NOMO-1 treated with dmso at 0.1 percent for 144 hours (cell line): ENCODE measurements around the gene EMP2.

Source experiments
- DNase-seq: peaks from one replicate; lab custom pipeline; 2025; ENCODE audit not compliant: unreplicated experiment; lab: John Stamatoyannopoulos, UW

Gene EMP2

GRCh38 chr16:10610499-10611184 lies 30.2 kb upstream of the EMP2 start:
- DNase-seq, result no peak

- DNase-seq, result no peak
Observed at GRCh38 chr16:10609402-10609774, 29.0 kb upstream of the EMP2 start.

GRCh38 chr16:10608687-10609401 lies 28.4 kb upstream of the EMP2 start:
- no peak for DNase-seq

- no peak for DNase-seq
Observed at GRCh38 chr16:10607157-10607556, 26.8 kb upstream of the EMP2 start.

- no peak for DNase-seq
Observed at GRCh38 chr16:10606607-10607006, 26.2 kb upstream of the EMP2 start.

- no peak for DNase-seq
Observed at GRCh38 chr16:10605636-10606035, 25.2 kb upstream of the EMP2 start.

GRCh38 chr16:10601444-10602408 lies 21.3 kb upstream of the EMP2 start:
- DNase-seq, result no peak

- no peak for DNase-seq
Observed at GRCh38 chr16:10600782-10601443, 20.5 kb upstream of the EMP2 start.

GRCh38 chr16:10599626-10600025 lies 19.2 kb upstream of the EMP2 start:
- no peak for DNase-seq

GRCh38 chr16:10598157-10598556 lies 17.8 kb upstream of the EMP2 start:
- no peak for DNase-seq

- no peak for DNase-seq
Observed at GRCh38 chr16:10597187-10597601, 16.8 kb upstream of the EMP2 start.

GRCh38 chr16:10594312-10594950 lies 14.0 kb upstream of the EMP2 start:
- no peak for DNase-seq

- no peak for DNase-seq
Observed at GRCh38 chr16:10592611-10593010, 12.2 kb upstream of the EMP2 start.

GRCh38 chr16:10590342-10590741 lies 9.9 kb upstream of the EMP2 start:
- no peak for DNase-seq

- no peak for DNase-seq
Observed at GRCh38 chr16:10589109-10589508, 8.7 kb upstream of the EMP2 start.

- no peak for DNase-seq
Observed at GRCh38 chr16:10587622-10588021, 7.2 kb upstream of the EMP2 start.

GRCh38 chr16:10584981-10585438 lies 4.6 kb upstream of the EMP2 start:
- no peak for DNase-seq

- no peak for DNase-seq
Observed at GRCh38 chr16:10583269-10583668, 2.9 kb upstream of the EMP2 start.

GRCh38 chr16:10581507-10581906 lies 1.1 kb upstream of the EMP2 start:
- DNase-seq, result no peak

GRCh38 chr16:10580883-10581247 lies 467 bp upstream of the EMP2 start:
- no peak for DNase-seq

- DNase-seq, result no peak
Observed at GRCh38 chr16:10579575-10579964, 828 bp downstream of the EMP2 start.
